Activated CD4-positive, alpha-beta T cell treated with anti-CD3 and anti-CD28 coated beads, Interleukin-2, amount 50 U/mL, for 4 hours (primary cell): ENCODE measurements around the gene SBNO1.
"Not testable (repeated sequence)": the region's sequence is repeated elsewhere in the genome, so short reads cannot be mapped to it uniquely, and the experiment has no call there.

Experiments used
- DNase-seq, 2 experiments: peaks; one replicate each; pipeline ENCODE4 v3.0.0-alpha.2; 2020

The SBNO1 gene

GRCh38 chr12:123337070-123337469 is 27.6 kb downstream of the SBNO1 start:
- DNase-seq: no peak

GRCh38 chr12:123336530-123336929 is 28.1 kb downstream of the SBNO1 start:
- no peak for DNase-seq

DNA sequence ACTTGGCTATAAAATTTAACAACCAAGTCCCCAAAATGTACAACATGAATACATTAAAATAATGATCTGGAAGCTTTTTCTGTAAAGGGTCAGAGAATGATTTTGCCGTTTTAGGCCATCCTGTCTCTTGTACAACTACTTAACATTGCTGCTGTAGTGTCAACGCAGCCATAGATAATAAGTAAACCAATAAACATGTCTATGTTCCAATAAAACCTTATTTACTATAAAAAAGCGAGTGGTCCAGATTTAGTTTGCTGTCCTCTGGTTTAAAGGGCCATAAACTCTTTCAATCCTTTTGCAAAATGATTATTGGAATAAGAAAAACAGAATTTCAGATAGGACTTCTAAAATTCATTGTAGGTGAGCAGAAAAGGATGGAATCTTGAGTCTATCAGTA is 29.2 kb downstream of the SBNO1 start:
- DNase-seq: no peak

DNA sequence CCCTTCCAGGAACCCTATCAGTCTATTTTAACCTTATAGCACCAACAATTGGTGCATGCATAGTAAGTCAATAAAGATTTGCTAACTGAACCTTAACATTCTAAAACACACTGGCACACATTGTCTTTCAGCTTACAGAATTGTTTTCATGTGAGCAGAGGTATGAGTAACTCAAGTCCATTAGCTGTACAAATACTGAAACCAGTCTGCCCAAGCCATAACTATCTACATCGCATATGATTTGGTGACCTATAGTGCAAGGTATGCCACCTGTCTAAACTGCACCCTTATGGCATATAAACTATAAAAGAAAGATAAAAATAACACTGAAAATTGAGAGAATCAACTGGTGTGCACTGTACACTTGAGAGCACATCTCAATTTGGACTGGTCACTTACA is 34.8 kb downstream of the SBNO1 start:
- no peak for DNase-seq

GRCh38 chr12:123319826-123320225 is 44.8 kb downstream of the SBNO1 start:
- no peak for DNase-seq

GRCh38 chr12:123319273-123319672 is 45.4 kb downstream of the SBNO1 start:
- no peak for DNase-seq

- DNase-seq: not testable (repeated sequence)
These were observed 51.6 kb downstream of the SBNO1 start for GRCh38 chr12:123313046-123313445.

GRCh38 chr12:123306200-123306599 is 58.4 kb downstream of the SBNO1 start:
- DNase-seq: no peak

GRCh38 chr12:123305136-123305535 is 59.5 kb downstream of the SBNO1 start:
- DNase-seq: no peak

- no peak for DNase-seq
These were observed 71.4 kb downstream of the SBNO1 start for GRCh38 chr12:123293178-123293760.

GRCh38 chr12:123289911-123290310 is 74.7 kb downstream of the SBNO1 start:
- DNase-seq: no peak

GRCh38 chr12:123288751-123289346 is 75.8 kb downstream of the SBNO1 start:
- DNase-seq: no peak

- DNase-seq: no peak
These were observed 77.8 kb downstream of the SBNO1 start for GRCh38 chr12:123286652-123287373.

DNA sequence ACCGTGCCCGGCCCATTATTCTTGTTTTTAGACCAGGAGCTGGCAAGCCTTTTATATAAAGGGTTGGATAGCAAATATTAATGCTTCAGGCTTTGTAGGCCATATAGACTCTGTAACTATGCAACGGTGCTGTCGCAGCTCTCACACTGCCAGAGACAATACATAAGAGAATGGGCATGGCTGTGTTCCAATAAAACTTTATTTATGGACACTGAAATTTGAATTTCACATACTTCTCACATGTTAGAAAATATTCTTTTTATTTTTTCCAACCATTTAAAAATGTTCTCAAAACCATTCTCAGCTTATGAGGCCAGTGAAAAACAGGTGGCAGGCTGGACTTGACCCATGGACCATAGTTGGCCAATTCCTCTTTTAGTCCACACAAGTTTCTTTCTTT is 80.0 kb downstream of the SBNO1 start:
- no peak for DNase-seq

- no peak for DNase-seq
These were observed 81.2 kb downstream of the SBNO1 start for GRCh38 chr12:123283461-123283860.

GRCh38 chr12:123282111-123282510 is 82.5 kb downstream of the SBNO1 start:
- no peak for DNase-seq

DNA sequence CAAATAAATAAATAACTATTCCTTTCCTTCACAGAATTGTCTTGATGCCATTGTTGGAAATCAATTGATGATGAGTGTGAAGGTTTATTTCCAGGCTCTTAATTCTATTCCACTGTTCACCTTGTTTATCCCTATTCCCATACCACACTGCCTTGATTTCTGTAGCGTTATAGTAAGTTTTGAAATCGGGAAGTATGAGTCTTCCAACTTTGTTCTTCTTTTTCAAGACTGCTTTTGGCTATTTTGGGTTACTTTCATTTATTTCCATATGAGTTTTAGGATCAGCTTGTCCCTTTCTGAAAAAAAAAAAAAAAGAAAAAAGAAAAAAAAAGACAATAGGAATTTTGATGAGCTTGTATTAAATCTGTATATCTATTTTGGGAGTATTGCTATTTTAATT is 83.7 kb downstream of the SBNO1 start:
- DNase-seq: no peak

GRCh38 chr12:123278101-123278627 is 86.5 kb downstream of the SBNO1 start:
- no peak for DNase-seq

DNA sequence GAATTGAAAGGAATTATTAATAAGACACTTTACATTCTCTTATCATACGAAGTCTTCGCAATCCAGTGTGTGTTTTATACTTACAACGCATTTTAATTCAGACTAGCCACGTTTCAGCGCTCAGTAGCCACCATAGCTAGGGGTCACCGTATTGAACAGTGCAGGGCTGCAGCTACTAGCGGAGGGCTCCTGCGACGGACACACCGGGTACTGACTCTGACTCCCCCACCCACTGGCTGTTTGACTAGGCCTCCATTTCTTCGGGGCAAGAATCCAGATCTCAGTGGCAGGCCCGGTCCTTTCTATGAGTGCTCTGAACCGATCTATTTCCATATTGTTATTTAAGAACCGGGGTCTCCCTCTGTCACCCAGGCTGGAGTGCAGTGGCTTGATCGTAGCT is 91.5 kb downstream of the SBNO1 start:
- no peak for DNase-seq

- DNase-seq: peak; percentile 73
These were observed 93.5 kb downstream of the SBNO1 start for GRCh38 chr12:123271001-123271668.

GRCh38 chr12:123270214-123271000 is 94.2 kb downstream of the SBNO1 start:
- DNase-seq: no peak

GRCh38 chr12:123269896-123270213 is 94.8 kb downstream of the SBNO1 start:
- no peak for DNase-seq

- DNase-seq: peak in 1 of 2 experiments; percentile 14
These were observed 95.2 kb downstream of the SBNO1 start for GRCh38 chr12:123269395-123269892.
